Mammary epithelial cell (primary cell): ENCODE results near the gene FUT4.

Experiments used
- CTCF ChIP-seq, 2 donors: IDR thresholded peaks in 1 of 2; conservative IDR thresholded peaks in 1 of 2; 2 replicates each; pipeline ENCODE4 v1.5.1; 2011 to 2012; ENCODE audit warnings: inconsistent platforms in 2 of 2, low read length in 2 of 2, mild to moderate bottlenecking in 2 of 2, control low read depth in 1 of 2, low read depth in 1 of 2; ENCODE audit not compliant: insufficient read depth in 1 of 2; ENCODE audit errors: extremely low read depth in 1 of 2
- EZH2 ChIP-seq: IDR thresholded peaks from 2 replicates; pipeline ENCODE4 v1.6.1; 2012; ENCODE audit warnings: low read length, inconsistent platforms, borderline replicate concordance

DNA sequence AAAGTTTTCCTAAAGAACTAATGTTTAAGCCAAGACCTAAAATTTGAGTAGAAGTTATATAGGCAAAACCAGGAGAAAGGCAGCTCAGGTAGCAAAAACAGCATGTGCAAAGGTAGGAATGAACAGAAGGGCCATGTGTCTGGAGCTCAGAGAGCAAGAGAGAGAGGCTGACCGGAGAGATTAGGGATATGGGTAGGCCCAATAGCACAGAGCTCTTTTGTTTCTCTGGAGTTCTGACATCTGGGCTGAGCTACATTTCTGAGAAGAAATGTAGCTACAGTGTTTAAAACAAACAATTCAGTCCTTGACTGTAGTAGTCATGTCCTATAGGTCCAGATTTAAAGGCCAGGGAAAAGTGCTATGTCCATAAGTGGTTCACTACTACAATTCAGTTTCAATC lies 27.0 kb upstream of the FUT4 start:
- TF ChIP-seq CTCF (conservative IDR thresholded peaks at IDR 0.05 in 1 of 2, IDR thresholded peaks at IDR 0.05 in 1 of 2; ENCODE audit: extremely low read depth in 1 of 2, insufficient read depth in 1 of 2, low read depth in 1 of 2, low read length in 2 of 2): no peak
- TF ChIP-seq EZH2: no peak
